K562 (cell line): ENCODE data around the gene ZFPM1. TPM values are rescaled to one million over a fixed set of nuclear protein-coding genes. Genes with fewer than 3 reads are reported as not detected.

Experiments
- ATAC-seq: fragments of 200-7000 bp; cut with Tn5 transposase; 3 replicates; pipeline ENCODE4 v1.9.1; 2020; ENCODE audit warnings: moderate library complexity
- BruUV-seq: library from RNA; stranded (reverse); fragments of 400-500 nt; replicated peaks from 2 replicates; lab custom pipeline; 2021; lab: Mats Ljungman, UMichigan
- CTCF ChIA-PET: fragments of 300-600 bp; formaldehyde crosslinking; extraction: SDS; loops from one replicate; lab custom pipeline; 2021; ENCODE audit warnings: low intra/inter-chr PET ratio; lab: Yijun Ruan, JAX
- POLR2A ChIA-PET: fragments of 300-600, 350-650 bp; sonication (Branson Sonifier 250); formaldehyde crosslinking; extraction: SDS; loops from one replicate; lab custom pipeline; 2021; ENCODE audit warnings: antibody characterized with exemption, inconsistent platforms; lab: Yijun Ruan, JAX
- DNase-seq, 4 experiments: peaks; one replicate each; pipeline versions ENCODE4 v3.0.0 to v3.0.0-alpha.2; 2011 to 2018; ENCODE audit warnings: low spot score in 3 of 4, mixed read lengths in 3 of 4; ENCODE audit errors: extremely low read depth in 1 of 4
- FAIRE-seq: peaks from 2 replicates; lab custom pipeline; 2011; peaks lifted over from hg19 to GRCh38; lab: Jason Lieb, UNC
- H2AFZ ChIP-seq: 2 replicates; pipeline ENCODE4 v1.6.0; 2011; ENCODE audit warnings: low read depth, low read length, control low read depth, inconsistent platforms
- H3K27ac ChIP-seq: fragments of 200-600 bp; 3 replicates; pipeline ENCODE4 v1.8.0; 2011; ENCODE audit warnings: low read depth, mild to moderate bottlenecking, control low read depth, inconsistent platforms, low read length, moderate library complexity, mixed read lengths; ENCODE audit errors: extremely low read depth
- H3K27me3 ChIP-seq, 2 experiments: fragments of 300-600 bp in 1 of 2; 2 replicates in 1 of 2; 3 replicates in 1 of 2; pipeline versions ENCODE4 v1.6.0 to v1.8.0; 2011; ENCODE audit warnings: inconsistent platforms in 2 of 2, low read length in 2 of 2, mild to moderate bottlenecking in 1 of 2, mixed read lengths in 1 of 2, moderate library complexity in 1 of 2; ENCODE audit not compliant: control insufficient read depth in 2 of 2, insufficient read depth in 2 of 2
- H3K36me3 ChIP-seq: fragments of 300-600 bp; 3 replicates; pipeline ENCODE4 v1.8.0; 2011; ENCODE audit warnings: mild to moderate bottlenecking, low read length, inconsistent platforms; ENCODE audit not compliant: control insufficient read depth, insufficient read depth
- H3K4me1 ChIP-seq, 2 experiments: fragments of 200-600 bp in 1 of 2; replicated peaks in 1 of 2; 2 replicates in 1 of 2; 3 replicates in 1 of 2; pipeline versions ENCODE4 v1.5.1 to v1.8.0; 2011; ENCODE audit warnings: inconsistent platforms in 2 of 2, low read length in 2 of 2, mild to moderate bottlenecking in 1 of 2, mixed read lengths in 1 of 2, moderate library complexity in 1 of 2; ENCODE audit not compliant: control insufficient read depth in 2 of 2, insufficient read depth in 2 of 2
- H3K4me2 ChIP-seq: 2 replicates; pipeline ENCODE4 v1.6.1; 2011; ENCODE audit warnings: low read length, control low read depth, inconsistent platforms, mixed read lengths; ENCODE audit not compliant: insufficient read depth
- H3K4me3 ChIP-seq: fragments of 200-600 bp; sonication (generic), shearing (Covaris generic); 2 replicates; pipeline ENCODE4 v1.5.1; 2016; ENCODE audit warnings: control low read depth, inconsistent platforms
- H3K79me2 ChIP-seq: fragments of 200-600 bp; 3 replicates; pipeline ENCODE4 v1.8.0; 2011; ENCODE audit warnings: low read length, inconsistent platforms; ENCODE audit not compliant: control insufficient read depth, insufficient read depth
- H3K9ac ChIP-seq, 2 experiments: 2 replicates each; pipeline versions ENCODE4 v1.6.0 to v1.6.1; 2011; ENCODE audit warnings: low read depth in 2 of 2, low read length in 2 of 2, control low read depth in 1 of 2, inconsistent platforms in 1 of 2, mild to moderate bottlenecking in 1 of 2, mixed read lengths in 1 of 2; ENCODE audit not compliant: insufficient read depth in 1 of 2
- H3K9me1 ChIP-seq: one replicate; pipeline ENCODE4 v1.6.0; 2011; ENCODE audit warnings: inconsistent platforms, mild to moderate bottlenecking, low read length, moderate library complexity; ENCODE audit not compliant: control insufficient read depth, insufficient read depth
- H3K9me3 ChIP-seq: replicated peaks from 2 replicates; pipeline ENCODE4 v1.5.1; 2011; ENCODE audit warnings: low read depth, low read length, inconsistent platforms; ENCODE audit not compliant: control insufficient read depth, insufficient read depth
- H4K20me1 ChIP-seq: replicated peaks from 2 replicates; pipeline ENCODE4 v1.6.1; 2011; ENCODE audit warnings: low read length, inconsistent platforms, mixed read lengths; ENCODE audit not compliant: control insufficient read depth, insufficient read depth
- MAFF ChIP-seq: IDR thresholded peaks from 2 replicates; pipeline ENCODE4 v1.6.1; 2012; ENCODE audit warnings: low read length, improper control_type of control experiment
- POLR2G ChIP-seq: fragments of 200-400 bp; formaldehyde crosslinking; IDR thresholded peaks from 2 replicates; pipeline ENCODE4 v1.6.1; 2017; ENCODE audit warnings: low read depth, mild to moderate bottlenecking, antibody characterized with exemption, low read length, moderate library complexity
- ZFP36 ChIP-seq: fragments of 150-350 bp; IDR thresholded peaks from 2 replicates; pipeline ENCODE4 v1.6.1; 2018; ENCODE audit warnings: low read length, low read depth; ENCODE audit not compliant: partially characterized antibody
- WGBS: fragments of 100-300 bp; shearing (Covaris generic); methylation state at CpG from one replicate; pipeline ENCODE4 v1.1.6; 2016; ENCODE audit warnings: low coverage, mixed read lengths; ENCODE audit not compliant: insufficient coverage; ENCODE audit errors: missing lambda C conversion rate; 5-methylcytosine and 5-hydroxymethylcytosine counted together
- in situ Hi-C: fragments of 300-500 bp; cut with MboI; formaldehyde crosslinking; loops from 4 replicates; pipeline ENCODE4 v1.15.0; 2018; ENCODE audit warnings: inconsistent platforms, mixed read lengths
- intact Hi-C: fragments of 100-400 bp; cut with micrococcal nuclease; formaldehyde crosslinking; loops from 2 replicates; pipeline ENCODE4 v1.14.2; 2022
- polyA plus RNA-seq, 8 experiments: library from polyadenylated mRNA; depleted of rRNA in 4 of 8; stranded (reverse) in 5 of 8; unstranded in 3 of 8; fragments of >200 nt; fragmentation: Nextera tagmentation in 2 of 8; fragmentation: Illumina TruSeq in 1 of 8; extraction: Ambion mirVana in 2 of 8; extraction: Trizol in 1 of 8; gene quantifications; 2 replicates each; pipeline versions ENCODE4 v1.2.1 to v1.2.3, GENCODE V29; 2011 to 2014; ENCODE audit warnings: inconsistent platforms in 1 of 8, missing spikeins in 1 of 8
- total RNA-seq, 7 experiments: library from RNA; depleted of rRNA in 6 of 7; stranded (reverse); fragments of >200 nt in 6 of 7; fragmentation: Illumina TruSeq in 2 of 7; extraction: Trizol in 2 of 7; gene quantifications; 2 replicates each; pipeline versions ENCODE4 v1.2.1 to v1.2.3, GENCODE V29; 2011 to 2021; ENCODE audit warnings: low replicate concordance in 1 of 7
- TF ChIP-seq, protein P1 (sequence below): fragments of 450-650 bp; formaldehyde crosslinking; IDR thresholded peaks from 2 replicates; pipeline ENCODE4 v1.4.0; 2022; ENCODE audit warnings: missing genetic modification characterization
- TF ChIP-seq, protein P2 (sequence below): fragments of 250-450 bp; sonication (Bioruptor Pico); IDR thresholded peaks from 2 replicates; pipeline ENCODE4 v1.5.0; 2021; ENCODE audit warnings: mild to moderate bottlenecking, borderline replicate concordance
- TF ChIP-seq, protein P3 (sequence below): fragments of 450-650 bp; conservative IDR thresholded peaks from 2 replicates; pipeline ENCODE4 v1.6.1; 2016; ENCODE audit warnings: missing genetic modification characterization, low read depth, mild to moderate bottlenecking, missing compliant biosample characterization, moderate library complexity

The ZFPM1 gene
- total and polyA plus RNA-seq, 9 of the 15 experiments (the other 6 are each of a cell fraction or from before 2014, with no cell fraction given), result 0.03 to 35.9 (median 1.4) TPM

DNA sequence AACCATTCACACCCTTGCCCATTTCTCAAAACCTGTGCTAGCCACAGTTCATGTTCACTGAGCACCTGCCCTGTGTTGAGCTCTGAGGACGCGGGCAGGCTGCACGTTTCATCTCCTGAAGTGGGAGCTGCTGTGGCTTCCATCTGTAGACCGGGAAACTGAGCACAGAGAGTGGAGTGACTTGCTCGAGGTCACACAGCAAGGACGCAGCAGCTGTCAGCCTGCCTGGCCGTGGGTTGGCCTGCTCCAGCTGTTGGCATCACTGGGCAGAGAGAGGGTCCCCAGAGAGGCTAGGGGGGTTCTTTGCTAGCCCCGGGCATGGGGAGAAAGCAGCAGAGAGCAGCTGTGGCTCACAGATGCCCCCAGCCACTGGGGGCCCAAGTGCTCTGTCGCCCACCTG, 28.8 kb downstream of the ZFPM1 start:
- H3K27me3 ChIP-seq, result no peaks in the 10 kb centered on the region
- H3K27ac ChIP-seq, result no peak overlapping the region
- TF ChIP-seq POLR2G (0 out of 2 replicates have a peak, but pooled peaks have one; percentile 9), MAFF (no peak), ZFP36 (peak; percentile 39)
- TF ChIP-seq, protein P1, sequence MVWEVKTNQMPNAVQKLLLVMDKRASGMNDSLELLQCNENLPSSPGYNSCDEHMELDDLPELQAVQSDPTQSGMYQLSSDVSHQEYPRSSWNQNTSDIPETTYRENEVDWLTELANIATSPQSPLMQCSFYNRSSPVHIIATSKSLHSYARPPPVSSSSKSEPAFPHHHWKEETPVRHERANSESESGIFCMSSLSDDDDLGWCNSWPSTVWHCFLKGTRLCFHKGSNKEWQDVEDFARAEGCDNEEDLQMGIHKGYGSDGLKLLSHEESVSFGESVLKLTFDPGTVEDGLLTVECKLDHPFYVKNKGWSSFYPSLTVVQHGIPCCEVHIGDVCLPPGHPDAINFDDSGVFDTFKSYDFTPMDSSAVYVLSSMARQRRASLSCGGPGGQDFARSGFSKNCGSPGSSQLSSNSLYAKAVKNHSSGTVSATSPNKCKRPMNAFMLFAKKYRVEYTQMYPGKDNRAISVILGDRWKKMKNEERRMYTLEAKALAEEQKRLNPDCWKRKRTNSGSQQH (CRISPR knock-in tag), result no peak
- TF ChIP-seq, protein P2, sequence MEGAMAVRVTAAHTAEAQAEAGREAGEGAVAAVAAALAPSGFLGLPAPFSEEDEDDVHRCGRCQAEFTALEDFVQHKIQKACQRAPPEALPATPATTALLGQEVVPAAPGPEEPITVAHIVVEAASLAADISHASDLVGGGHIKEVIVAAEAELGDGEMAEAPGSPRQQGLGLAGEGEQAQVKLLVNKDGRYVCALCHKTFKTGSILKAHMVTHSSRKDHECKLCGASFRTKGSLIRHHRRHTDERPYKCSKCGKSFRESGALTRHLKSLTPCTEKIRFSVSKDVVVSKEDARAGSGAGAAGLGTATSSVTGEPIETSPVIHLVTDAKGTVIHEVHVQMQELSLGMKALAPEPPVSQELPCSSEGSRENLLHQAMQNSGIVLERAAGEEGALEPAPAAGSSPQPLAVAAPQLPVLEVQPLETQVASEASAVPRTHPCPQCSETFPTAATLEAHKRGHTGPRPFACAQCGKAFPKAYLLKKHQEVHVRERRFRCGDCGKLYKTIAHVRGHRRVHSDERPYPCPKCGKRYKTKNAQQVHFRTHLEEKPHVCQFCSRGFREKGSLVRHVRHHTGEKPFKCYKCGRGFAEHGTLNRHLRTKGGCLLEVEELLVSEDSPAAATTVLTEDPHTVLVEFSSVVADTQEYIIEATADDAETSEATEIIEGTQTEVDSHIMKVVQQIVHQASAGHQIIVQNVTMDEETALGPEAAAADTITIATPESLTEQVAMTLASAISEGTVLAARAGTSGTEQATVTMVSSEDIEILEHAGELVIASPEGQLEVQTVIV (CRISPR knock-in tag), result no peak
- TF ChIP-seq, protein P3, sequence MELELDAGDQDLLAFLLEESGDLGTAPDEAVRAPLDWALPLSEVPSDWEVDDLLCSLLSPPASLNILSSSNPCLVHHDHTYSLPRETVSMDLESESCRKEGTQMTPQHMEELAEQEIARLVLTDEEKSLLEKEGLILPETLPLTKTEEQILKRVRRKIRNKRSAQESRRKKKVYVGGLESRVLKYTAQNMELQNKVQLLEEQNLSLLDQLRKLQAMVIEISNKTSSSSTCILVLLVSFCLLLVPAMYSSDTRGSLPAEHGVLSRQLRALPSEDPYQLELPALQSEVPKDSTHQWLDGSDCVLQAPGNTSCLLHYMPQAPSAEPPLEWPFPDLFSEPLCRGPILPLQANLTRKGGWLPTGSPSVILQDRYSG, result no peak
- no peak overlapping the region for H2AFZ ChIP-seq
- intact Hi-C loops (no loop called here), in situ Hi-C loops (no loop called here)
- FAIRE-seq (no peak), ATAC-seq (no peak), DNase-seq (no peak)
- peak overlapping the region in 1 of 2 experiments; percentile 43; a peak in 2 of 4 replicates for H3K9ac ChIP-seq
- peaks cover 3 to 95% of the 10 kb centered on the region in 2 experiments; a peak in 3 of 5 replicates for H3K4me1 ChIP-seq
- no peak overlapping the region for H3K4me2 ChIP-seq
- BruUV-seq, result no TSS peak
- 78% methylated on average over 9 of the region's 9 CpGs for WGBS
- H3K79me2 ChIP-seq, result peaks cover 96% of the 10 kb centered on the region
- no peak overlapping the region for H3K4me3 ChIP-seq
- H4K20me1 ChIP-seq, result peaks cover 39% of the 10 kb centered on the region
- H3K36me3 ChIP-seq, result peaks cover 56% of the 10 kb centered on the region; the same call in 2 of the 3 replicates
- H3K9me3 ChIP-seq, result no peaks in the 10 kb centered on the region
- peaks cover 7% of the 10 kb centered on the region for H3K9me1 ChIP-seq
- ChIA-PET CTCF (no interaction called here), POLR2A (interaction anchor here (1.0 to 1.4 kb wide), 2 partner anchors 10 to 14 kb away, joined by 3 to 6 read pairs; no protein-coding TSS in a partner anchor)
